T follicular helper cell (primary cell): ENCODE measurements around the gene PAGE4.
A peak's percentile ranks its signal among the peaks of the same experiment; 100 is the strongest.

Experiments used
- DNase-seq: peaks from one replicate; pipeline ENCODE4 v3.0.0-alpha.2; 2020; ENCODE audit warnings: low read depth

Gene PAGE4

GRCh38 chrX:49876750-49877149 is 47.6 kb downstream of the PAGE4 start:
- no peak for DNase-seq

DNA sequence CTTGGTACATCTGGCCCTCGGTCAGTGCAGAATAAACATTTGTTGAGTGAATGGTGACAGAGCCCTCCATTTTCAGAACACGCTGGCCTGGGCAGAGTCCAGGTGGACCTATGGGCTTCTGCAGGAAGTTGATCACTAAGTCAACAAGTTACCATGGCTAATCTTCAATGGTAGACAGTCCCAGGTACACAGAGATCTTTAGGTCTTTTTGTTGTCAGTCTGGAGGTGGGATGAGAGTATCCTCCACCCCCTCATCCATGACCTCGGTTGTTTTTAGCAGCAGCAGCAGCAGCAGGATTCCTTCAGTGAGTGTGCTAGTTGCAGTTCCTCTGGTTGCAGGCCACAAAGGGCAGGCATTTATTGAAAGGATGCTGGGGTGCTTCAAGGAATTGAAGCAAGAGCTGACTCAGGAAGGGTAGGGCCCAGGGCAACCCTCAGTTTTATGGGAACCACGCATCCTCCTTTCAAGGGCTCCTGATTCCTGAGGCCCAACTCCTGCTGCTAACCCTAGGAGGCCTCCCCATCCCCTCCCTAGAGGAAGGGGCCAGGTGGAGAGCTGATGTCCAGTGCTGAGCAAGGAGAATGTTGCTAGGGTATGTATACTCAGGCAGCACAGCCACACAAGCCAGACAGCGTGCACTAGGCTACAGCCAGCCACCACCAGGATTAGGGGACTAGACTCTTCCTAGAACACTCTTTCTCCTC is 48.4 kb downstream of the PAGE4 start:
- DNase-seq, result no peak

- DNase-seq, result no peak
These were observed 49.2 kb downstream of the PAGE4 start for GRCh38 chrX:49878128-49878833.

DNA sequence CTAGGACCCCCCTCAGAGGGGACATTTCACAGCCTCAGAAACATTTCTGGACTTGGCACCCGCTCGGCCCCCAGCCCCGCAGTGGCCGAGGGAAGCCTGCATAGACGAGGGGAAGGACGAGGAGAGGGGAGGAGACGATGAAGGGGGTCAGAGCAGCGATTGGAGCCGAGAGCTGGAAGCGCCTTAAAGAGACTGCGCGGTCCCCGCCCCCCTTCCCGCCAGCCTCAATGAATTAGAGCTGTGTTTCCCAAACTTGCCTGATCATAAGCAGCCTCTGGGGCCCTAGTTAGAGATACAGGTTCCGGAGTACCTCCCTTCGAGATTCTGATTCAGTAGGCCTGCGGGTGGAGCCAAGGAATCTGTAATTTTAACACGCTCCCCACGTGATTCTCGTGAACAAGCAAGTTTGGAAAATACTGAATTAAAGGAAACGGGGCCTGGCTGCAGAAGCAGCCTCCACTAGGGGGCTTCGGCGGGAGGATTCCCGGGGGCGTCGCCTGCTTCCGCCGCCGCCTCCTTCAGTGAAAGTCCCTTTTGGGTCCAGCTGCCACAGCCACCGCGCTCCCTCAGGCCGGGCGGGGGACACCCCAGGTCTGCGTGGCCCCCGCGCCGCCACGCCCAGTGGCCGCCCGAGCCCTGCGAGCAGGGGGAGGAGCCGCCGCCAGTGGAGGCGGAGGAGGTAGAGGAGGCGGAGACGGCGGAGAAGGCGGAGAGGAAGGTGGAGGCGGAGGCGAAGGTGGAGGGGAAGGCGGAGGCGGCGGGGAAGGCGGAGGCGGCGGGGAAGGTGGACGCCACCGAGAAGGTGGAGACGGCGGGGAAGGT is 49.9 kb downstream of the PAGE4 start, which contains the start of gene USP27X:
USP27X (plus strand) TSS at position 651 of the 822 bp plus-strand sequence. CDS start 824 bp downstream, outside the sequence.
- peak; percentile 74 for DNase-seq

- DNase-seq, result no peak
These were observed 50.7 kb downstream of the PAGE4 start for GRCh38 chrX:49879656-49880277.

DNA sequence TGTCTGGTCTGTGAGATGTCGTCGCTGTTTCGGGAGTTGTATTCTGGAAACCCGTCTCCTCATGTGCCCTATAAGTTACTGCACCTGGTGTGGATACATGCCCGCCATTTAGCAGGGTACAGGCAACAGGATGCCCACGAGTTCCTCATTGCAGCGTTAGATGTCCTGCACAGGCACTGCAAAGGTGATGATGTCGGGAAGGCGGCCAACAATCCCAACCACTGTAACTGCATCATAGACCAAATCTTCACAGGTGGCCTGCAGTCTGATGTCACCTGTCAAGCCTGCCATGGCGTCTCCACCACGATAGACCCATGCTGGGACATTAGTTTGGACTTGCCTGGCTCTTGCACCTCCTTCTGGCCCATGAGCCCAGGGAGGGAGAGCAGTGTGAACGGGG is 51.6 kb downstream of the PAGE4 start:
- DNase-seq, result no peak
